GM23248 (cell line): Measurements from ENCODE around the gene CACNA2D2.

Experiments
- EZH2 ChIP-seq: fragments of 200-600 bp; sonication (generic); IDR thresholded peaks from 2 replicates; pipeline ENCODE4 v1.6.1; 2018; ENCODE audit warnings: antibody characterized with exemption, mild to moderate bottlenecking; ENCODE audit not compliant: insufficient read depth, poor library complexity, severe bottlenecking
- EZH2phosphoT487 ChIP-seq: fragments of 200-600 bp; sonication (generic); IDR thresholded peaks from 2 replicates; pipeline ENCODE4 v1.6.1; 2018; ENCODE audit warnings: antibody characterized with exemption, moderate library complexity, mild to moderate bottlenecking, low read depth; ENCODE audit not compliant: insufficient read depth

DNA sequence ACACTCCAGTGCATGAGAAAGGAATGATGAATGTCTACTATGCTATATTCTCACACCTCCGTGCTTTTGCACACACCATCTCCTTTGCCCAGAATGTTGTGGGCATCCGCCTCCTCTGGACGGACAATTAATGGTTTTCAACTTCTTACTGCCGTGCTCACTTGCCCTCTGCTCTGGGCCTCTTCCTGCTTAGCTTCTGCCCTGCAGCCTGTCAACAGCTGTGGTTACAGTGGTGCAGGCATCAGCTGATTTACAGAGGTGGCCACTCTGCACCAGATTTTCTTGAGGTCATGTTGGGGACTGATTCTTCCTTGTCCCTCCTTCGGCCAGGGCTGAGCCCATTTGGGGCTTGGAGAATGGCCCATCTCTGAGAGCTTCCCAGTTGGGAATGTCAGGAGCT, 87.6 kb downstream of the CACNA2D2 start:
- no peak for TF ChIP-seq EZH2phosphoT487
- TF ChIP-seq EZH2, result no peak
